IMR-90 (cell line): Measurements from ENCODE around the gene RRP1. TPM values are rescaled to one million over a fixed set of nuclear protein-coding genes. Genes with fewer than 3 reads are reported as not detected.
A peak's percentile ranks its signal among the peaks of the same experiment; 100 is the strongest.

Source experiments
- ATAC-seq: fragments of 200-7000 bp; cut with Tn5 transposase; 2 replicates; pipeline ENCODE4 v1.9.1; 2020; ENCODE audit warnings: low read depth, mild to moderate bottlenecking, moderate library complexity
- BruUV-seq: library from RNA; stranded (reverse); fragments of 400-500 nt; replicated peaks from 2 replicates; lab custom pipeline; 2021; lab: Mats Ljungman, UMichigan
- CTCF ChIA-PET: fragments of 300-600 bp; formaldehyde crosslinking; extraction: SDS; loops from one replicate; lab custom pipeline; 2021; ENCODE audit warnings: antibody characterized with exemption; lab: Yijun Ruan, JAX
- POLR2A ChIA-PET: fragments of 300-600 bp; sonication (Branson Sonifier 250); formaldehyde crosslinking; loops from one replicate; lab custom pipeline; 2022; ENCODE audit warnings: antibody characterized with exemption; ENCODE audit not compliant: unreplicated experiment; lab: Charles Lee
- DNase-seq: peaks from one replicate; pipeline ENCODE4 v3.0.0; 2013
- H2AFZ ChIP-seq: replicated peaks from 2 replicates; pipeline ENCODE3; 2013; ENCODE audit warnings: low read length, mild to moderate bottlenecking; ENCODE audit not compliant: poor library complexity
- H2AK5ac ChIP-seq: 2 replicates; pipeline ENCODE4 v1.6.1; 2013; ENCODE audit warnings: low read depth, low read length, inconsistent platforms
- H2AK9ac ChIP-seq: replicated peaks from 2 replicates; pipeline ENCODE3; 2013; ENCODE audit warnings: mild to moderate bottlenecking, low read depth, low read length, moderate library complexity; ENCODE audit not compliant: poor library complexity
- H2BK120ac ChIP-seq: 2 replicates; pipeline ENCODE4 v1.6.1; 2013; ENCODE audit warnings: low read depth, low read length, inconsistent platforms
- H2BK15ac ChIP-seq: 3 replicates; pipeline ENCODE4 v1.6.1; 2013; ENCODE audit warnings: low read depth, low read length, inconsistent platforms
- H2BK20ac ChIP-seq: 2 replicates; pipeline ENCODE4 v1.6.1; 2013; ENCODE audit warnings: low read depth, mild to moderate bottlenecking, inconsistent platforms, low read length, moderate library complexity
- H2BK5ac ChIP-seq: 2 replicates; pipeline ENCODE4 v1.6.1; 2013; ENCODE audit warnings: mild to moderate bottlenecking, low read depth, low read length, inconsistent platforms; ENCODE audit not compliant: poor library complexity, severe bottlenecking
- H3K14ac ChIP-seq: replicated peaks from 2 replicates; pipeline ENCODE4 v1.6.1; 2013; ENCODE audit warnings: low read depth, low read length, inconsistent platforms
- H3K18ac ChIP-seq: 2 replicates; pipeline ENCODE4 v1.6.1; 2013; ENCODE audit warnings: low read depth, low read length, control low read depth
- H3K23ac ChIP-seq: 2 replicates; pipeline ENCODE4 v1.6.1; 2013; ENCODE audit warnings: low read depth, low read length, inconsistent platforms
- H3K27ac ChIP-seq: 2 replicates; pipeline ENCODE4 v1.5.1; 2013; ENCODE audit warnings: mild to moderate bottlenecking, control low read depth, low read length; ENCODE audit not compliant: insufficient read depth
- H3K27me3 ChIP-seq: 2 replicates; pipeline ENCODE4 v1.6.1; 2013; ENCODE audit warnings: low read length; ENCODE audit not compliant: control insufficient read depth, insufficient read depth
- H3K36me3 ChIP-seq: 2 replicates; pipeline ENCODE4 v1.6.1; 2013; ENCODE audit warnings: low read length, mixed read lengths; ENCODE audit not compliant: control insufficient read depth, insufficient read depth
- H3K4ac ChIP-seq: 2 replicates; pipeline ENCODE4 v1.6.1; 2013; ENCODE audit warnings: low read depth, low read length, inconsistent platforms
- H3K4me1 ChIP-seq: 2 replicates; pipeline ENCODE4 v1.6.1; 2013; ENCODE audit warnings: low read length, mixed read lengths; ENCODE audit not compliant: control insufficient read depth, insufficient read depth
- H3K4me2 ChIP-seq: 2 replicates; pipeline ENCODE4 v1.6.1; 2013; ENCODE audit warnings: low read depth, mild to moderate bottlenecking, control low read depth, low read length, moderate library complexity
- H3K4me3 ChIP-seq: 2 replicates; pipeline ENCODE4 v1.5.1; 2013; ENCODE audit warnings: low read depth, mild to moderate bottlenecking, control low read depth, low read length, moderate library complexity; ENCODE audit not compliant: insufficient read depth
- H3K56ac ChIP-seq: 2 replicates; pipeline ENCODE4 v1.6.1; 2013; ENCODE audit warnings: low read length, inconsistent platforms; ENCODE audit not compliant: insufficient read depth; ENCODE audit errors: extremely low read depth
- H3K79me1 ChIP-seq, 2 experiments: 2 replicates each; pipeline ENCODE4 v1.6.1; 2013; ENCODE audit warnings: low read length in 2 of 2, inconsistent platforms in 1 of 2, low read depth in 1 of 2
- H3K9ac ChIP-seq: 2 replicates; pipeline ENCODE4 v1.6.1; 2013; ENCODE audit warnings: low read depth, low read length, control low read depth
- H3K9me1 ChIP-seq: 2 replicates; pipeline ENCODE4 v1.6.1; 2013; ENCODE audit warnings: low read length, inconsistent platforms; ENCODE audit not compliant: insufficient read depth
- H3K9me3 ChIP-seq: 2 replicates; pipeline ENCODE4 v1.6.1; 2013; ENCODE audit warnings: low read length; ENCODE audit not compliant: control insufficient read depth, insufficient read depth
- H4K20me1 ChIP-seq: 2 replicates; pipeline ENCODE4 v1.6.1; 2013; ENCODE audit warnings: low read length, inconsistent platforms; ENCODE audit not compliant: insufficient read depth
- H4K5ac ChIP-seq: 2 replicates; pipeline ENCODE4 v1.6.1; 2013; ENCODE audit warnings: mild to moderate bottlenecking, low read depth, low read length, control low read depth
- H4K8ac ChIP-seq, 2 experiments: 2 replicates each; pipeline ENCODE4 v1.6.1; 2013; ENCODE audit warnings: low read depth in 2 of 2, low read length in 2 of 2, control low read depth in 1 of 2, inconsistent platforms in 1 of 2
- H4K91ac ChIP-seq: 2 replicates; pipeline ENCODE4 v1.6.1; 2013; ENCODE audit warnings: low read depth, low read length, inconsistent platforms; ENCODE audit not compliant: insufficient read depth
- CTCF ChIP-seq: conservative IDR thresholded peaks from 2 replicates; pipeline ENCODE4 v1.5.1; 2012; ENCODE audit warnings: mild to moderate bottlenecking, low read depth, low read length, improper control_type of control experiment
- MAZ ChIP-seq: IDR thresholded peaks from 2 replicates; pipeline ENCODE4 v1.6.1; 2012; ENCODE audit warnings: low read depth, mild to moderate bottlenecking, low read length, improper control_type of control experiment, moderate library complexity, borderline replicate concordance
- MXI1 ChIP-seq: IDR thresholded peaks from 2 replicates; pipeline ENCODE4 v1.6.1; 2012; ENCODE audit warnings: low read depth, mild to moderate bottlenecking, low read length, moderate library complexity, borderline replicate concordance
- NFE2L2 ChIP-seq: fragments of 150-350 bp; IDR thresholded peaks from 2 replicates; pipeline ENCODE4 v1.6.1; 2016; ENCODE audit warnings: low read depth, mild to moderate bottlenecking, low read length
- RCOR1 ChIP-seq: IDR thresholded peaks from 2 replicates; pipeline ENCODE4 v1.6.1; 2012; ENCODE audit warnings: mild to moderate bottlenecking, low read length, improper control_type of control experiment; ENCODE audit not compliant: insufficient replicate concordance
- WGBS, 2 experiments: methylation state at CpG; one replicate each; pipeline versions ENCODE4 v1.1.5 to v1.1.7; 2013; ENCODE audit warnings: missing lambda C conversion rate in 2 of 2; ENCODE audit not compliant: insufficient read length in 1 of 2; ENCODE audit errors: extremely low coverage in 2 of 2; 5-methylcytosine and 5-hydroxymethylcytosine counted together
- dilution Hi-C: fragments of 300-500 bp; cut with HindIII; formaldehyde crosslinking; loops from one replicate; pipeline ENCODE4 v1.14.3; 2018; ENCODE audit warnings: low sequenced_read_pairs; ENCODE audit not compliant: unreplicated experiment
- in situ Hi-C: fragments of 300-500 bp; cut with MboI; formaldehyde crosslinking; loops from 3 replicates; pipeline ENCODE4 v1.14.3; 2019; ENCODE audit warnings: low sequenced_read_pairs, inconsistent platforms, mixed read lengths
- intact Hi-C: fragments of 100-400 bp; cut with micrococcal nuclease; formaldehyde crosslinking; loops from 2 replicates; pipeline ENCODE4 v1.10.0; 2022
- polyA plus RNA-seq, 3 experiments: library from polyadenylated mRNA; depleted of rRNA; stranded (reverse); fragments of >200 nt; gene quantifications; 2 replicates each; pipeline ENCODE4 v1.2.3, GENCODE V29; 2012; ENCODE audit warnings: low replicate concordance in 1 of 3
- total RNA-seq: library from RNA; depleted of rRNA; stranded (reverse); fragments of >200 nt; gene quantifications from 2 replicates; pipeline ENCODE4 v1.2.3, GENCODE V29; 2012
- TF ChIP-seq, protein P1 (sequence below): fragments of 150-350 bp; IDR thresholded peaks from 2 replicates; pipeline ENCODE4 v1.6.1; 2016; ENCODE audit warnings: low read depth, mild to moderate bottlenecking, low read length, moderate library complexity, borderline replicate concordance

The RRP1 gene
- total and polyA plus RNA-seq, 2 of the 4 experiments (the other 2 are of a cell fraction) = 20.2 to 23.3 TPM

- no peak for TF ChIP-seq RCOR1
- TF ChIP-seq MXI1 = no peak
Measured at GRCh38 chr21:43810505-43811261, 21.3 kb downstream of the RRP1 start (continued).

DNA sequence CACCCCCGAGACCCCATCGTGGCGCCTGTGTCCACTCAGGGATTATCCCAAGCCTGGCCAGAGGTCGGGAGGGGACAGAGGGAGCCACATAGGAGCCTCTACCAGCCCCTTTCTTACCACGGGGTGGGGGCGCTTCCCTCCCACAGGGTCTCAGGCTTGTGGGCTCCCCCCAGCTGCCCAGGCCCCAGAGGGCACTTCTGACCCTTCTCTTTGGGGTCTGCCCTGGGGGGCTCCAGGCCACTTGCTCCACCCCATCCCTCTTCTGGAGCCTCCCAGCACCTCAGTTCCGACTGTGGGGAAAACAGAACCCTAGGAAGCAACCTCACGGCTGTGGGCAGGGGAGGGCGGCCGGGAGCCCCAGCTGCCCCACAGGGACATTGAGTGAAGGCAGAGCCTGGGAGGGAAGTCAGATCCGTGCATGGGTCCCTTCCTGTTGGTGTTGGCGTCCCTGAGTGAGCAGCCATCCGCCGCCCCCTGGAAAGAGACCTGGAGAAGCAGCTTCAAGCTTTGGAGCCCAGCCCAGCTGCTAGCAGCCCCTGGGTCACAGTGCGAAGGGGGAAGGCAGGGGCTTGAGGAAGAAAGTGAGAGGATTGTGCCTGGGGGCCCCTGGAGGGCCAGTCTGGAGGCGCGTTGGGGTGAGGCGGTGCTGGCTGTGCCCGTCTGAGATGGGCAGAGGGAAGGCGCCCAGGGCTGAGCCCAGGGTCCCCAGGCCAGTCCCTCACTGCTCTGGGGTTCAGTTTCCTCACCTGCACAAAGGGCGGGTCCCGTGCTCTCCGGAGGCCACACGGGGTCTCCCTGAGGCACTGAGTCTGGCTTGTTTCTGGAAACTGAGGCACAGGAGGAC lies 22.1 kb downstream of the RRP1 start:
- dilution Hi-C loops (no loop called here), intact Hi-C loops (no loop called here), in situ Hi-C loops (no loop called here)
- no peak overlapping the region for H2BK20ac ChIP-seq
- H3K4ac ChIP-seq = no peak overlapping the region
- no peak overlapping the region for H3K14ac ChIP-seq
- no peak overlapping the region for H2AK5ac ChIP-seq
- POLR2A ChIA-PET = no interaction called here
- no peak overlapping the region for H2BK15ac ChIP-seq
- ATAC-seq (no peak), DNase-seq (no peak)
- no peak overlapping the region for H3K23ac ChIP-seq
- H3K4me1 ChIP-seq = peaks cover 2% of the 10 kb centered on the region; the same call in 1 of the 2 replicates
- H3K9me3 ChIP-seq = no peaks in the 10 kb centered on the region
- no TSS peak for BruUV-seq
- no peak overlapping the region for H3K56ac ChIP-seq
- no peak overlapping the region for H4K91ac ChIP-seq
- H2BK120ac ChIP-seq = no peak overlapping the region
- no peak overlapping the region for H3K9ac ChIP-seq
- H2AFZ ChIP-seq = peak overlapping the region; percentile 61
- H3K36me3 ChIP-seq = no peaks in the 10 kb centered on the region
- no peak overlapping the region for H4K5ac ChIP-seq
- no peak for TF ChIP-seq CTCF
- TF ChIP-seq MAZ = no peak
- TF ChIP-seq, protein P1, sequence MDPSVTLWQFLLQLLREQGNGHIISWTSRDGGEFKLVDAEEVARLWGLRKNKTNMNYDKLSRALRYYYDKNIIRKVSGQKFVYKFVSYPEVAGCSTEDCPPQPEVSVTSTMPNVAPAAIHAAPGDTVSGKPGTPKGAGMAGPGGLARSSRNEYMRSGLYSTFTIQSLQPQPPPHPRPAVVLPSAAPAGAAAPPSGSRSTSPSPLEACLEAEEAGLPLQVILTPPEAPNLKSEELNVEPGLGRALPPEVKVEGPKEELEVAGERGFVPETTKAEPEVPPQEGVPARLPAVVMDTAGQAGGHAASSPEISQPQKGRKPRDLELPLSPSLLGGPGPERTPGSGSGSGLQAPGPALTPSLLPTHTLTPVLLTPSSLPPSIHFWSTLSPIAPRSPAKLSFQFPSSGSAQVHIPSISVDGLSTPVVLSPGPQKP = no peak
- TF ChIP-seq RCOR1 = no peak
- TF ChIP-seq NFE2L2 = no peak
- H3K4me2 ChIP-seq = no peak overlapping the region
- WGBS, 2 experiments = 76% methylated on average over 18 of the region's 24 CpGs; no CpG with 5 or more reads in 1 of the 2 experiments
- no peaks in the 10 kb centered on the region; the same call in 1 of the 2 replicates for H3K27me3 ChIP-seq
- H2BK5ac ChIP-seq = no peak overlapping the region
- no peak overlapping the region for H3K18ac ChIP-seq
- CTCF ChIA-PET = interaction anchor here (0.6 to 1.5 kb wide), 2 partner anchors 164 to 188 kb away, joined by 3 to 4 read pairs; no protein-coding TSS in a partner anchor
- H3K9me1 ChIP-seq = no peaks in the 10 kb centered on the region
- H3K4me3 ChIP-seq = no peak overlapping the region
- peaks cover 7% of the 10 kb centered on the region for H4K20me1 ChIP-seq
- no peaks in the 10 kb centered on the region for H3K79me1 ChIP-seq
- H3K27ac ChIP-seq = no peak overlapping the region
- peak overlapping the region; percentile 77 for H2AK9ac ChIP-seq
- H4K8ac ChIP-seq = no peak overlapping the region
